Adipocyte (in vitro differentiated cells): ENCODE results near the gene HIBCH.
"Not testable (repeated sequence)": the region's sequence is repeated elsewhere in the genome, so short reads cannot be mapped to it uniquely, and the experiment has no call there.

Source experiments
- DNase-seq: peaks from one replicate; pipeline ENCODE4 v3.0.0-alpha.2; 2015; ENCODE audit warnings: low read depth
- H3K27me3 ChIP-seq: replicated peaks from 2 replicates; pipeline ENCODE4 v1.7.0; 2013; ENCODE audit warnings: mild to moderate bottlenecking, low read length, moderate library complexity; ENCODE audit not compliant: control insufficient read depth, insufficient read depth
- H3K36me3 ChIP-seq: 2 replicates; pipeline ENCODE4 v1.7.0; 2013; ENCODE audit warnings: low read length, mild to moderate bottlenecking, moderate library complexity; ENCODE audit not compliant: control insufficient read depth, insufficient read depth, severe bottlenecking
- H3K4me1 ChIP-seq: 2 replicates; pipeline ENCODE4 v1.7.0; 2013; ENCODE audit warnings: mild to moderate bottlenecking, low read length, moderate library complexity; ENCODE audit not compliant: control insufficient read depth, insufficient read depth
- H3K4me3 ChIP-seq: 2 replicates; pipeline ENCODE4 v1.7.0; 2013; ENCODE audit warnings: mild to moderate bottlenecking, low read length, moderate library complexity
- H3K9ac ChIP-seq: 2 replicates; pipeline ENCODE4 v1.7.0; 2013; ENCODE audit warnings: mild to moderate bottlenecking, low read length, moderate library complexity
- H3K9me3 ChIP-seq: 2 replicates; pipeline ENCODE4 v1.7.0; 2013; ENCODE audit warnings: mild to moderate bottlenecking, low read length, moderate library complexity; ENCODE audit not compliant: control insufficient read depth

The HIBCH gene

GRCh38 chr2:190302052-190302451 lies 17.6 kb downstream of the HIBCH start:
- Histone ChIP-seq H3K36me3 (peaks cover 15% of the 10 kb centered on the region), H3K4me3 (no peak overlapping the region)

GRCh38 chr2:190301032-190301431 lies 18.6 kb downstream of the HIBCH start:
- Histone ChIP-seq H3K9ac (no peak overlapping the region), H3K36me3 (peaks cover 13% of the 10 kb centered on the region), H3K9me3 (no peaks in the 10 kb centered on the region), H3K27me3 (no peaks in the 10 kb centered on the region), H3K4me3 (no peak overlapping the region), H3K4me1 (no peaks in the 10 kb centered on the region)
- DNase-seq = no peak

More at GRCh38 chr2:190302052-190302451, 17.6 kb downstream of the HIBCH start:
- no peaks in the 10 kb centered on the region for H3K4me1 ChIP-seq
- DNase-seq = no peak
- no peaks in the 10 kb centered on the region for H3K27me3 ChIP-seq
- no peaks in the 10 kb centered on the region for H3K9me3 ChIP-seq
- H3K9ac ChIP-seq = no peak overlapping the region

GRCh38 chr2:190297880-190298279 lies 21.7 kb downstream of the HIBCH start:
- peaks cover 36% of the 10 kb centered on the region for H3K36me3 ChIP-seq
- not testable (repeated sequence) for H3K4me1 ChIP-seq, H3K4me3 ChIP-seq, H3K9me3 ChIP-seq, DNase-seq, H3K27me3 ChIP-seq, H3K9ac ChIP-seq

GRCh38 chr2:190283783-190284182 lies 35.8 kb downstream of the HIBCH start:
- Histone ChIP-seq H3K9me3 (no peaks in the 10 kb centered on the region), H3K4me3 (no peak overlapping the region), H3K27me3 (no peaks in the 10 kb centered on the region), H3K4me1 (peaks cover 7% of the 10 kb centered on the region), H3K36me3 (peaks cover 48% of the 10 kb centered on the region), H3K9ac (peak overlapping the region; percentile 13)
- peak; percentile 54 for DNase-seq

GRCh38 chr2:190280565-190281350 lies 38.9 kb downstream of the HIBCH start:
- Histone ChIP-seq H3K9ac (no peak overlapping the region), H3K9me3 (no peaks in the 10 kb centered on the region), H3K4me1 (peaks cover 15% of the 10 kb centered on the region), H3K27me3 (no peaks in the 10 kb centered on the region), H3K36me3 (peaks cover 24% of the 10 kb centered on the region), H3K4me3 (no peak overlapping the region)
- DNase-seq = no peak

- not testable (repeated sequence) for H3K9me3 ChIP-seq, H3K27me3 ChIP-seq, H3K4me3 ChIP-seq, DNase-seq, H3K9ac ChIP-seq
- Histone ChIP-seq H3K4me1 (peaks cover 15% of the 10 kb centered on the region), H3K36me3 (peaks cover 30% of the 10 kb centered on the region)
Observed at GRCh38 chr2:190279256-190280134, 40.1 kb downstream of the HIBCH start.

GRCh38 chr2:190277234-190278112 lies 42.2 kb downstream of the HIBCH start:
- H3K9me3 ChIP-seq = no peaks in the 10 kb centered on the region
- H3K36me3 ChIP-seq = peaks cover 28% of the 10 kb centered on the region
- no peak overlapping the region for H3K4me3 ChIP-seq
- no peaks in the 10 kb centered on the region for H3K27me3 ChIP-seq
- peaks cover 7% of the 10 kb centered on the region for H3K4me1 ChIP-seq
- H3K9ac ChIP-seq = peak overlapping the region; percentile 8
- peak; percentile 74 for DNase-seq

GRCh38 chr2:190272457-190272842 lies 47.2 kb downstream of the HIBCH start:
- H3K9ac ChIP-seq = no peak overlapping the region
- no peaks in the 10 kb centered on the region for H3K27me3 ChIP-seq
- H3K36me3 ChIP-seq = peaks cover 23% of the 10 kb centered on the region
- H3K4me1 ChIP-seq = peaks cover 10% of the 10 kb centered on the region
- H3K4me3 ChIP-seq = no peak overlapping the region
- DNase-seq = no peak
- no peaks in the 10 kb centered on the region for H3K9me3 ChIP-seq

- H3K4me1 ChIP-seq = peaks cover 10% of the 10 kb centered on the region
- H3K36me3 ChIP-seq = peaks cover 23% of the 10 kb centered on the region
- H3K9ac ChIP-seq = no peak overlapping the region
- DNase-seq = no peak
- H3K27me3 ChIP-seq = no peaks in the 10 kb centered on the region
- no peaks in the 10 kb centered on the region for H3K9me3 ChIP-seq
- no peak overlapping the region for H3K4me3 ChIP-seq
Observed at GRCh38 chr2:190271783-190272456, 47.7 kb downstream of the HIBCH start.

- Histone ChIP-seq H3K27me3 (no peaks in the 10 kb centered on the region), H3K4me1 (peaks cover 10% of the 10 kb centered on the region), H3K4me3 (no peak overlapping the region), H3K36me3 (peaks cover 21% of the 10 kb centered on the region), H3K9ac (no peak overlapping the region), H3K9me3 (peaks cover 3% of the 10 kb centered on the region)
- DNase-seq = no peak
Observed at GRCh38 chr2:190270298-190270697, 49.3 kb downstream of the HIBCH start.
